Choroid plexus epithelial cell (primary cell): ENCODE data around the gene DIAPH3.

Experiments used
- DNase-seq: peaks from one replicate; pipeline ENCODE4 v3.0.0-alpha.2; 2010; ENCODE audit warnings: low read depth
- H3K4me3 ChIP-seq: 2 replicates; pipeline ENCODE4 v1.5.1; 2011; ENCODE audit warnings: low read depth, mild to moderate bottlenecking, control low read depth, low read length, moderate library complexity
- CTCF ChIP-seq: conservative IDR thresholded peaks from 2 replicates; pipeline ENCODE4 v1.5.1; 2011; ENCODE audit warnings: low read depth, mild to moderate bottlenecking, control low read depth, inconsistent platforms, low read length, moderate library complexity

The DIAPH3 gene

DNA sequence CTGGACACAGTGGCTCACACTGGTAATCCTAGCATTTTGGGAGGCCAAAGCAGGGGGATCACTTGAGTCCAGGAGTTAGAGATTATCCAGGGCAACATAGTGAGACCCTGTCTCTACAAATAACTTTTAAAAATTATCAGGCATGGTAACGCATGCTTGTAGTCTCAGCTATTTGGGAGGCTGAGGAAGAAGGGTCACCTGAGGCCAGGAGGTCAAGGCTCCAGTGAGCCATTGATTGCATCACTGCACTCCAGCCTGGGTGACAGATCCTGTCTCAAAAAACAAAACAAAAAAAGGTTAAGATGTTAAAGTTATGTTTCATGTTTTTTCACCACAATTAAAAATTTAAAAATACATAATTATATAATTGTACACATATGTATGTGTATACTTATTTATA is 19.2 kb upstream of the DIAPH3 start:
- no peak overlapping the region for H3K4me3 ChIP-seq
- no peak for DNase-seq
- TF ChIP-seq CTCF: no peak

- no peak overlapping the region for H3K4me3 ChIP-seq
- no peak for TF ChIP-seq CTCF
- no peak for DNase-seq
These were observed 14.6 kb upstream of the DIAPH3 start for GRCh38 chr13:60178327-60178726.

GRCh38 chr13:60175571-60175970 is 11.8 kb upstream of the DIAPH3 start:
- DNase-seq: no peak
- no peak overlapping the region for H3K4me3 ChIP-seq
- TF ChIP-seq CTCF: no peak

GRCh38 chr13:60174113-60174512 is 10.4 kb upstream of the DIAPH3 start:
- H3K4me3 ChIP-seq: no peak overlapping the region
- no peak for TF ChIP-seq CTCF
- DNase-seq: no peak

DNA sequence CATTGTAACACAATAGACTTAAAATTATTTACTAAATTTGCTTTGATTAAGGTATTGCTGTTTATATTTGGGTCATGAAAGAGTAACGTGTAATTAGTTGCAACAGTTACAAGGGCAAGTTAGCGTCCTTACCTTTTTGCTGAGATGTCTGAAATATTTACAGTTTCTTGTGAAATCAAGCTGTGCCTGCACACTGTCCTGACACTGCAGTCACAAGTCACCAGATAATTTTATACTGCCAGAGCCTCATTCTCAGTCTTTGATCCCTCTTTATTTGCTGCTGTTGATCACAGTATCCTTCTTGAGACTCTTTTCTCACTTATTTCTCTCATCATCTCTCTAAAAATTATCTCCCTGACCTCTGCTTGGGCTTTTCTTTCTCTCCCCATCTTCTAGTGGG is 8.4 kb upstream of the DIAPH3 start:
- no peak for DNase-seq
- no peak for TF ChIP-seq CTCF
- no peak overlapping the region for H3K4me3 ChIP-seq

- DNase-seq: peak; percentile 14
- no peak for TF ChIP-seq CTCF
- H3K4me3 ChIP-seq: no peak overlapping the region
These were observed 6.7 kb upstream of the DIAPH3 start for GRCh38 chr13:60170414-60170813.

GRCh38 chr13:60169239-60170031 is 5.7 kb upstream of the DIAPH3 start:
- H3K4me3 ChIP-seq: no peak overlapping the region
- no peak for DNase-seq
- TF ChIP-seq CTCF: peak; percentile 20
